Esophagus muscularis mucosa (tissue), 4 donors: ENCODE results near the gene ADCY10. TPM values are rescaled to one million over a fixed set of nuclear protein-coding genes. Genes with fewer than 3 reads are reported as not detected.

Experiments
- DNase-seq: peaks from one replicate; pipeline ENCODE4 v3.0.0-alpha.2; 2017; ENCODE audit errors: extremely low spot score
- H3K27ac ChIP-seq, 4 donors: fragments of 200-600 bp; sonication (generic); replicated peaks in 1 of 4; 1 replicate in 3 of 4; 2 replicates in 1 of 4; pipeline ENCODE4 v1.5.1; 2016 to 2019; ENCODE audit warnings: mild to moderate bottlenecking in 1 of 4
- H3K27me3 ChIP-seq, 4 donors: fragments of 200-600 bp; sonication (generic); one replicate each; pipeline versions ENCODE4 v1.5.1 to v1.6.0; 2016 to 2019
- H3K36me3 ChIP-seq, 4 donors: fragments of 200-600 bp; sonication (generic); one replicate each; pipeline ENCODE4 v1.5.1; 2016 to 2019
- H3K4me1 ChIP-seq, 4 donors: fragments of 200-600 bp; sonication (generic); one replicate each; pipeline ENCODE4 v1.5.1; 2016 to 2019
- H3K4me3 ChIP-seq, 4 donors: fragments of 200-600 bp; sonication (generic); 1 replicate in 2 of 4; 2 replicates in 2 of 4; pipeline ENCODE4 v1.5.1; 2016 to 2019; ENCODE audit warnings: mild to moderate bottlenecking in 4 of 4, moderate library complexity in 1 of 4
- H3K9me3 ChIP-seq, 4 donors: fragments of 200-600 bp; sonication (generic); 1 replicate in 3 of 4; 2 replicates in 1 of 4; pipeline ENCODE4 v1.5.1; 2016 to 2019
- CTCF ChIP-seq, 3 experiments: fragments of 200-600 bp in 2 of 3; fragments of 450-650 bp in 1 of 3; sonication (generic) in 2 of 3; IDR thresholded peaks; one replicate each; pipeline ENCODE4 v1.5.1; 2017 to 2019; ENCODE audit warnings: antibody characterized with exemption in 3 of 3, mild to moderate bottlenecking in 2 of 3, moderate library complexity in 1 of 3
- EP300 ChIP-seq: sonication (generic); formaldehyde crosslinking; IDR thresholded peaks from one replicate; pipeline ENCODE4 v1.6.1; 2017; ENCODE audit warnings: antibody characterized with exemption
- POLR2A ChIP-seq: fragments of 450-650 bp; IDR thresholded peaks from one replicate; pipeline ENCODE4 v1.6.1; 2017; ENCODE audit warnings: antibody characterized with exemption, moderate library complexity, mild to moderate bottlenecking, low read depth
- POLR2AphosphoS5 ChIP-seq, 2 donors: sonication (generic); formaldehyde crosslinking; IDR thresholded peaks; one replicate each; pipeline ENCODE4 v1.6.1; 2017; ENCODE audit warnings: antibody characterized with exemption in 2 of 2
- WGBS: methylation state at CpG from one replicate; pipeline ENCODE4 v1.1.5; 2018; 5-methylcytosine and 5-hydroxymethylcytosine counted together
- intact Hi-C: fragments of 100-400 bp; cut with DNase I; formaldehyde crosslinking; loops from one replicate; pipeline ENCODE4 v1.15.1; 2023
- total RNA-seq, 4 donors: library from RNA; depleted of rRNA; stranded (reverse); fragments of >200 nt; gene quantifications; one replicate each; pipeline versions ENCODE4 v1.1.0 to v1.2.1, GENCODE V29; 2016

The ADCY10 gene
- total RNA-seq: under 1 TPM; under 0.01 to 0.29 (median 0.21) TPM

- peaks cover 4 to 26% (median 16%) of the 10 kb centered on the region in 4 donors for H3K4me1 ChIP-seq
- H3K9me3 ChIP-seq: no peaks in the 10 kb centered on the region
- TF ChIP-seq POLR2A (no peak), EP300 (no peak), CTCF (IDR thresholded peaks at IDR 0.05) (no peak), POLR2AphosphoS5 (IDR thresholded peaks at IDR 0.05) (no peak)
- intact Hi-C loops: no loop called here
- no peak for DNase-seq
- H3K36me3 ChIP-seq: peaks cover 0 to 35% (median 21%) of the 10 kb centered on the region in 4 donors
- WGBS: 93% methylated on average over 8 of the region's 9 CpGs
- no peak within 1 kb of the TSS for H3K4me3 ChIP-seq
- no peaks in the 10 kb centered on the region for H3K27me3 ChIP-seq
- no peak within 1 kb of the TSS for H3K27ac ChIP-seq
Measured at GRCh38 chr1:167913895-167914496, at the start of gene ADCY10. ADCY10 (minus strand) TSS chr1:167914134; CDS start chr1:167905140, 8,994 bp downstream.

- Histone ChIP-seq H3K9me3 (no peaks in the 10 kb centered on the region), H3K36me3 (peaks cover 0 to 30% (median 23%) of the 10 kb centered on the region in 4 donors), H3K27ac (no peak overlapping the region), H3K27me3 (no peaks in the 10 kb centered on the region), H3K4me3 (no peak overlapping the region), H3K4me1 (peaks cover 0 to 3% (median 0%) of the 10 kb centered on the region in 4 donors)
- no peak for DNase-seq
- intact Hi-C loops: no loop called here
- no peak for TF ChIP-seq CTCF (IDR thresholded peaks at IDR 0.05)
Measured at GRCh38 chr1:167957710-167958109, 43.8 kb upstream of the ADCY10 start.

GRCh38 chr1:167955915-167956314 is 42.0 kb upstream of the ADCY10 start:
- H3K36me3 ChIP-seq: peaks cover 8 to 36% (median 30%) of the 10 kb centered on the region in 4 donors
- no peaks in the 10 kb centered on the region for H3K9me3 ChIP-seq
- TF ChIP-seq POLR2A: no peak
- TF ChIP-seq POLR2AphosphoS5 (IDR thresholded peaks at IDR 0.05): no peak
- no peak for TF ChIP-seq CTCF (IDR thresholded peaks at IDR 0.05)
- no peak for TF ChIP-seq EP300
- no peak overlapping the region for H3K27ac ChIP-seq
- no peak for DNase-seq
- intact Hi-C loops: no loop called here
- no peaks in the 10 kb centered on the region for H3K27me3 ChIP-seq
- H3K4me3 ChIP-seq: no peak overlapping the region
- 98% methylated on average over 2 of the region's 2 CpGs for WGBS
- H3K4me1 ChIP-seq: peaks cover 3 to 5% (median 4%) of the 10 kb centered on the region in 4 donors

GRCh38 chr1:167950569-167950968 is 36.6 kb upstream of the ADCY10 start:
- Histone ChIP-seq H3K27me3 (no peaks in the 10 kb centered on the region), H3K36me3 (peaks cover 8 to 36% (median 30%) of the 10 kb centered on the region in 4 donors), H3K9me3 (no peaks in the 10 kb centered on the region), H3K27ac (no peak overlapping the region), H3K4me3 (no peak overlapping the region), H3K4me1 (peaks cover 8 to 44% (median 28%) of the 10 kb centered on the region in 4 donors)
- no peak for DNase-seq
- no peak for TF ChIP-seq EP300
- no peak for TF ChIP-seq POLR2AphosphoS5 (IDR thresholded peaks at IDR 0.05)
- no peak for TF ChIP-seq CTCF (IDR thresholded peaks at IDR 0.05)
- TF ChIP-seq POLR2A: no peak
- WGBS: 45% methylated on average over 1 of the region's 1 CpG
- intact Hi-C loops: no loop called here

GRCh38 chr1:167949785-167950184 is 35.9 kb upstream of the ADCY10 start:
- 89% methylated on average over 3 of the region's 3 CpGs for WGBS

More at GRCh38 chr1:167949785-167950184, 35.9 kb upstream of the ADCY10 start:
- Histone ChIP-seq H3K27ac (no peak overlapping the region), H3K27me3 (no peaks in the 10 kb centered on the region), H3K36me3 (peaks cover 8 to 30% (median 27%) of the 10 kb centered on the region in 4 donors), H3K4me1 (peaks cover 8 to 44% (median 28%) of the 10 kb centered on the region in 4 donors), H3K4me3 (no peak overlapping the region), H3K9me3 (no peaks in the 10 kb centered on the region)
- intact Hi-C loops: no loop called here
- TF ChIP-seq CTCF (IDR thresholded peaks at IDR 0.05): no peak
- TF ChIP-seq POLR2AphosphoS5 (IDR thresholded peaks at IDR 0.05): no peak
- TF ChIP-seq EP300: no peak
- no peak for TF ChIP-seq POLR2A
- DNase-seq: no peak
